Activated B cell treated with CpG ODN at 0.5 μM for 24 hours (primary cell): ENCODE measurements around the gene BOLL. TPM values are rescaled to one million over a fixed set of nuclear protein-coding genes. Genes with fewer than 3 reads are reported as not detected.

ENCODE experiments used
- ATAC-seq: fragments of 200-7000 bp; cut with Tn5 transposase; one replicate; pipeline ENCODE4 v1.10.0; 2021; ENCODE audit warnings: low read depth, mild to moderate bottlenecking, moderate library complexity
- CTCF ChIA-PET: fragments of 350-600 bp; sonication (Branson Sonifier 250); formaldehyde crosslinking; loops from one replicate; lab custom pipeline; 2021; ENCODE audit warnings: antibody characterized with exemption; lab: Charles Lee
- POLR2A ChIA-PET: fragments of 350-600 bp; sonication (Branson Sonifier 250); formaldehyde crosslinking; loops from one replicate; lab custom pipeline; 2021; ENCODE audit warnings: antibody characterized with exemption; lab: Charles Lee
- DNase-seq: peaks from one replicate; pipeline ENCODE4 v3.0.0; 2022
- H3K27ac Mint-ChIP-seq: one replicate; pipeline ENCODE4 v1.8.0; 2020; ENCODE audit warnings: mixed read lengths
- H3K27me3 Mint-ChIP-seq: one replicate; pipeline ENCODE4 v1.8.0; 2021; ENCODE audit warnings: mixed read lengths
- H3K36me3 Mint-ChIP-seq: one replicate; pipeline ENCODE4 v1.8.0; 2021; ENCODE audit warnings: low read depth, mixed read lengths
- H3K4me1 Mint-ChIP-seq: one replicate; pipeline ENCODE4 v1.8.0; 2021; ENCODE audit warnings: mixed read lengths
- H3K4me3 Mint-ChIP-seq: one replicate; pipeline ENCODE4 v1.8.0; 2020; ENCODE audit warnings: mild to moderate bottlenecking, mixed read lengths
- H3K9me3 Mint-ChIP-seq: one replicate; pipeline ENCODE4 v1.8.0; 2020; ENCODE audit warnings: mixed read lengths
- intact Hi-C: fragments of 100-400 bp; cut with micrococcal nuclease; formaldehyde crosslinking; loops from one replicate; pipeline ENCODE4 v1.15.1; 2024
- total RNA-seq: library from RNA; stranded (reverse); gene quantifications from 2 replicates; pipeline ENCODE4 v1.2.3, GENCODE V29; 2022
- TF ChIP-seq, protein P1 (sequence below): fragments of 200-600 bp; IDR thresholded peaks from one replicate; pipeline ENCODE4 v1.8.0; 2022; ENCODE audit warnings: antibody characterized with exemption, mild to moderate bottlenecking

Gene BOLL
- total RNA-seq, 1 donor from 2014 or later = not detected

DNA sequence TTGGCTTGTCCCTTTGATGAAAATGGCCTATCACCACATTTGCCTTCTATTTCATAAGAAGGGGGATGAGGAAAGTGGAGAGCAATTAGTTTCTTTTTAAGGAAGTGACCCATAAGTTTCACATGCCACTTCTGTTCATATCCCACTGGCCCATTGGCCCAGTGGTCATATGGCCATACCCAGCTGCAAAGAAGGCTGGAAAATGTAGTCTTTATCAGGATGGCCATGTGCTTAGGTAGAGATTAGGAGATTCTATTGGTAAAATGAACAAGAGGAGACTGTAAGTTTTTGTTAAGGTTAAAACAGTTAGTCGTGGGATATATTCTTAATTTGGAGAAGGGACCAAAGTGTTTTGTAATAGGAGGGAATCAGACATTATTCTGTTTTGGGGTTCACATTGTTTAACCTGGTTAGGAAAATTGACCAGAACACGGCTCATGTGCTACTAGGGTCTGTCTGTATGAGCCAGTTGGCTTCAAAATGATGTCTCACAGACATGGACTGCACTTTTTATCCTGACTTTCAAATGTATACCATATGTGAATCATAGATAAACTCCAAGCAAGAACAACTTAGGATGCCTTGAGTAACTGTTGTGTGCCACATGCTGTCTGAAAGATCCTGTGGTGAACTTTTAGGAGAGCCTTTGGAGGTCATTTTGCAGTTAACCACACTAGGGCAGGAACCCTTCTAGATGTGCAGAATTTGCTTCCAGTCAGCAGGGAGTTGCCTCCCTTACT is 36.6 kb upstream of the BOLL start:
- CTCF ChIA-PET = interaction anchor here (1.5 kb wide), 1 partner anchor 9 kb away, joined by 3 read pairs; no protein-coding TSS in a partner anchor
- POLR2A ChIA-PET = no interaction called here
- ATAC-seq (no peak), DNase-seq (no peak)
- no peaks in the 10 kb centered on the region for H3K4me1 Mint-ChIP-seq
- TF ChIP-seq, protein P1, sequence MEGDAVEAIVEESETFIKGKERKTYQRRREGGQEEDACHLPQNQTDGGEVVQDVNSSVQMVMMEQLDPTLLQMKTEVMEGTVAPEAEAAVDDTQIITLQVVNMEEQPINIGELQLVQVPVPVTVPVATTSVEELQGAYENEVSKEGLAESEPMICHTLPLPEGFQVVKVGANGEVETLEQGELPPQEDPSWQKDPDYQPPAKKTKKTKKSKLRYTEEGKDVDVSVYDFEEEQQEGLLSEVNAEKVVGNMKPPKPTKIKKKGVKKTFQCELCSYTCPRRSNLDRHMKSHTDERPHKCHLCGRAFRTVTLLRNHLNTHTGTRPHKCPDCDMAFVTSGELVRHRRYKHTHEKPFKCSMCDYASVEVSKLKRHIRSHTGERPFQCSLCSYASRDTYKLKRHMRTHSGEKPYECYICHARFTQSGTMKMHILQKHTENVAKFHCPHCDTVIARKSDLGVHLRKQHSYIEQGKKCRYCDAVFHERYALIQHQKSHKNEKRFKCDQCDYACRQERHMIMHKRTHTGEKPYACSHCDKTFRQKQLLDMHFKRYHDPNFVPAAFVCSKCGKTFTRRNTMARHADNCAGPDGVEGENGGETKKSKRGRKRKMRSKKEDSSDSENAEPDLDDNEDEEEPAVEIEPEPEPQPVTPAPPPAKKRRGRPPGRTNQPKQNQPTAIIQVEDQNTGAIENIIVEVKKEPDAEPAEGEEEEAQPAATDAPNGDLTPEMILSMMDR = no peak
- H3K4me3 Mint-ChIP-seq = no peak overlapping the region
- H3K9me3 Mint-ChIP-seq = no peaks in the 10 kb centered on the region
- H3K36me3 Mint-ChIP-seq = no peaks in the 10 kb centered on the region
- H3K27ac Mint-ChIP-seq = no peak overlapping the region
- intact Hi-C loops = no loop called here
- peaks cover 29% of the 10 kb centered on the region for H3K27me3 Mint-ChIP-seq

- Mint-ChIP-seq H3K9me3 (no peaks in the 10 kb centered on the region), H3K27me3 (peaks cover 34% of the 10 kb centered on the region), H3K4me1 (no peaks in the 10 kb centered on the region), H3K4me3 (no peak overlapping the region), H3K27ac (no peak overlapping the region), H3K36me3 (no peaks in the 10 kb centered on the region)
- ChIA-PET CTCF (no interaction called here), POLR2A (no interaction called here)
- TF ChIP-seq, protein P1 = no peak
- intact Hi-C loops = no loop called here
- no peak for DNase-seq
- ATAC-seq = no peak
These were observed 29.4 kb upstream of the BOLL start for GRCh38 chr2:197814526-197814925.

- H3K4me1 Mint-ChIP-seq = no peaks in the 10 kb centered on the region
- POLR2A ChIA-PET = no interaction called here
- TF ChIP-seq, protein P1 = no peak
These were observed 28.1 kb upstream of the BOLL start for GRCh38 chr2:197813093-197813787.

GRCh38 chr2:197810491-197810890 is 25.4 kb upstream of the BOLL start:
- TF ChIP-seq, protein P1 = no peak
- ChIA-PET CTCF (no interaction called here), POLR2A (no interaction called here)
- no peak for DNase-seq
- Mint-ChIP-seq H3K4me3 (no peak overlapping the region), H3K36me3 (no peaks in the 10 kb centered on the region), H3K27me3 (peaks cover 27% of the 10 kb centered on the region), H3K4me1 (peaks cover 4% of the 10 kb centered on the region), H3K9me3 (no peaks in the 10 kb centered on the region), H3K27ac (no peak overlapping the region)
- no peak for ATAC-seq
- intact Hi-C loops = no loop called here

More at GRCh38 chr2:197813093-197813787, 28.1 kb upstream of the BOLL start:
- no peaks in the 10 kb centered on the region for H3K9me3 Mint-ChIP-seq
- intact Hi-C loops = no loop called here
- DNase-seq (no peak), ATAC-seq (no peak)
- H3K36me3 Mint-ChIP-seq = no peaks in the 10 kb centered on the region
- no peak overlapping the region for H3K27ac Mint-ChIP-seq
- H3K27me3 Mint-ChIP-seq = peaks cover 27% of the 10 kb centered on the region
- no peak overlapping the region for H3K4me3 Mint-ChIP-seq
- CTCF ChIA-PET = interaction anchor here (0.7 to 1.2 kb wide), 2 partner anchors 8 to 11 kb away, joined by 3 to 4 read pairs; no protein-coding TSS in a partner anchor

DNA sequence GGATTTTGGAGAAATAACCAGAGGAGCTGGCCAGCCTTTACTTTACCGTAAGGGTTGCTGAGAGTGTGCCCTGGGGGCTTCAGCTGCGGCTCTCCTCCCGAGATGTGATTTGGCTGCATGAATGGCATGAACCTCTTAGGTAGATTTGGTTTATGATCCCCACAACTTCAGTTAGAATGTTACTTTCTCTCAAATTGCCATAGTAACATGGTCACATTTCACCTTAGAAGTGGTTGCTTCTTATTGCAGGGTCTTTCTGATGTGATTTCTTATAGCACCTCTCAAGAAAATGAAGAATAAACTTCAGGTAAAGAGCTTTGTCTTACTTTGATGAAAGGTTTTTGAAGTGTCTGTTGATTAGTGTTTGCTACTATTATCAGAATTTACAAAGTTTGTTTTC is 24.9 kb upstream of the BOLL start:
- Mint-ChIP-seq H3K36me3 (no peaks in the 10 kb centered on the region), H3K9me3 (no peaks in the 10 kb centered on the region), H3K27me3 (peaks cover 28% of the 10 kb centered on the region), H3K4me1 (peaks cover 7% of the 10 kb centered on the region), H3K4me3 (no peak overlapping the region), H3K27ac (no peak overlapping the region)
- TF ChIP-seq, protein P1 = no peak
- intact Hi-C loops = no loop called here
- ChIA-PET POLR2A (no interaction called here), CTCF (no interaction called here)
- no peak for DNase-seq
- no peak for ATAC-seq
